RWPE1 (cell line): ENCODE results near the gene NCAM1.
"Not testable (repeated sequence)": the region's sequence is repeated elsewhere in the genome, so short reads cannot be mapped to it uniquely, and the experiment has no call there.

ENCODE experiments used
- CTCF ChIA-PET: fragments of 350-600 bp; sonication (Branson Sonifier 250); formaldehyde crosslinking; extraction: SDS; loops from one replicate; lab custom pipeline; 2021; lab: Yijun Ruan, JAX
- POLR2A ChIA-PET: fragments of 400-600 bp; formaldehyde crosslinking; extraction: SDS; loops from one replicate; lab custom pipeline; 2020; ENCODE audit warnings: antibody characterized with exemption; ENCODE audit not compliant: low non-redundant PET; lab: Yijun Ruan, JAX
- DNase-seq: peaks from one replicate; pipeline ENCODE4 v3.0.0; 2012; ENCODE audit warnings: low spot score
- H3K27ac ChIP-seq: fragments of 450-650 bp; 2 replicates; pipeline ENCODE4 v1.5.1; 2017
- TF ChIP-seq, protein P1 (sequence below): fragments of 450-650 bp; conservative IDR thresholded peaks from 2 replicates; pipeline ENCODE4 v1.5.1; 2017; ENCODE audit warnings: low read depth, mild to moderate bottlenecking

NCAM1 gene

DNA sequence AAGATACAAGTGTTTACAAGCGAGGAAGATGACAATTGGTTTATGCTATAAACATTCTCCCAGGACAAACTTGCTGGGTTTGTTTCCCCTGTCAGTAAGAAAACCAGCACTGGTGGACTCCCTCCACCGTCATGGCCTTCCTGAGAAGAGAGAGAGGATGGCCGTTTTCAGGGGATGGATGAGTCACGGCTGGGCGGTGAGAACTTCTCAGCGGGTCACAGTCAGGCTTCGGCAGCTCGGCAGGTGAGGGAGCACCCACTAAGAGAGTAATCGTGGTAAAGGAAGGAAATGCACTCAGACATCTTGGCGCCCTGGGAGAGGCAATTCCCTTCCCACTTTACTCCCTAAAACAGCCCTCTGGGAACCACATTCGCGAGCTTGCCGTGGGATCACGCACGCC, 83.9 kb downstream of the NCAM1 start:
- CTCF ChIA-PET: no interaction called here
- POLR2A ChIA-PET: no interaction called here
- no peak overlapping the region for H3K27ac ChIP-seq
- DNase-seq: no peak
- TF ChIP-seq, protein P1, sequence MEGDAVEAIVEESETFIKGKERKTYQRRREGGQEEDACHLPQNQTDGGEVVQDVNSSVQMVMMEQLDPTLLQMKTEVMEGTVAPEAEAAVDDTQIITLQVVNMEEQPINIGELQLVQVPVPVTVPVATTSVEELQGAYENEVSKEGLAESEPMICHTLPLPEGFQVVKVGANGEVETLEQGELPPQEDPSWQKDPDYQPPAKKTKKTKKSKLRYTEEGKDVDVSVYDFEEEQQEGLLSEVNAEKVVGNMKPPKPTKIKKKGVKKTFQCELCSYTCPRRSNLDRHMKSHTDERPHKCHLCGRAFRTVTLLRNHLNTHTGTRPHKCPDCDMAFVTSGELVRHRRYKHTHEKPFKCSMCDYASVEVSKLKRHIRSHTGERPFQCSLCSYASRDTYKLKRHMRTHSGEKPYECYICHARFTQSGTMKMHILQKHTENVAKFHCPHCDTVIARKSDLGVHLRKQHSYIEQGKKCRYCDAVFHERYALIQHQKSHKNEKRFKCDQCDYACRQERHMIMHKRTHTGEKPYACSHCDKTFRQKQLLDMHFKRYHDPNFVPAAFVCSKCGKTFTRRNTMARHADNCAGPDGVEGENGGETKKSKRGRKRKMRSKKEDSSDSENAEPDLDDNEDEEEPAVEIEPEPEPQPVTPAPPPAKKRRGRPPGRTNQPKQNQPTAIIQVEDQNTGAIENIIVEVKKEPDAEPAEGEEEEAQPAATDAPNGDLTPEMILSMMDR: no peak

DNA sequence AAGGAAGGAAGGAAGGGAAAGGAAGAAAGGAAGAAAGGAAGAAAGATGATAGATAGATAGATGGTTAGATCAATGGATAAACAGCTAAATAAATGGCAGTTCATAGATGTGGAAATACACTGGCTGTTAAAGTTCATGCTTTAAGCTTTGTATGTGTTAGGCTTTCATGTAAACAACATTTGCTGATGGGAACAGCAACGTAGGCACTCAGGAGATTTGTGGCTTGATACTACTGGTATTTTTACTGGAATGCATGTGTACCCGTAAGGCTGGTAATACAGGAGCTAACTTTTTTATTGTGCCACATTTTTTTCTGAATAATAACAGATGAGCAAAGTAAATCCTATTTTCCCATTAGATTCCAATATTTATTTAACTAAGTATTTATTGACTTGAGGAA, 85.6 kb downstream of the NCAM1 start:
- DNase-seq: no peak
- no peak overlapping the region for H3K27ac ChIP-seq

DNA sequence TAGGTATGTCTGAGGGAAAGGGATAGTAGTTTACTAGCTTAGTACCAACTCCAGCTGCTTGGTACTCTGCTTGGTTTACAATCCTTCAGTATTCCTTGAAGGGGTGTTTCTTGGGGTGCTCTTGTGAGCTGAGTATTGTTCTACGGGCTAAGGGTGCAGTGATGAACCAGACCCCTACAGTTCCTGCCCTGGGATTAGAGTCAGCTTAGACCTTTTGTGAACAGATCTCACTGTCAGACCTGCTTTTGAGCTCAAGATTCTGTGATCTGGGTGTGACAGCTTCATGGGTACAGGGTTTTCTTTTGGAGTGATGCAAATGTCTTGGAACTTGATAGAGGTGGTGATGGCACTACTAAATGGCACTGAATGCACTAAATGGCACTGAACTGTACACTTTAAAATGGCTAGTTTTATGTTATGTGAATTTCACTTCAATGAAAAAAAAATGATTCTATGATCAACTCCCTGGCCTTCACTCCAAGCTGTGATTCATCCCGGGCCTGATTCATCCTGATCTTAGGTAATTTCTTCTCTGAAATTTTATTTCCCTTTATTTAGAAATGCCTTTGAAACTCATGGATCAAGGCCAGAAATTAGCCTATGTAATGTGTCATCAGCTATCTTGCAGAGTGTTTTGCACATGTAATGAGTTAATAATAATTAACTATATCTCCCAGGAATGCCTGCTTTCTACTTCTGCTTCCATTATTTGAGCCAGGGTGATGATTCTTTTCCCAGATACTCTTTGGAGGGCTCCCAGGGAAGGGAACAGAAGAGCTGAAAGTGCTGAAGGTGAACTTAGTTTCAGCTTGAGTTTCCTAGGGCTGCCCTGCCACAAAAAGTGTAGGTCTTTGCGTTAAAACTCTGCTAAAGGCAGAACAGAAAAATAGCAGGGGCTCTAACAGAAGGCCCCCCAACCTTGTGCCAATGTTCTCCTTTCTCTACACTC, 87.9 kb downstream of the NCAM1 start:
- H3K27ac ChIP-seq: no peak overlapping the region
- CTCF ChIA-PET: interaction anchor here (0.5 to 1.0 kb wide), 4 partner anchors 42 to 639 kb away, joined by 3 to 4 read pairs (median 3); no protein-coding TSS in a partner anchor
- TF ChIP-seq, protein P1: no peak
- POLR2A ChIA-PET: no interaction called here
- DNase-seq: peak; percentile 73

More for the DNA sequence above, 85.6 kb downstream of the NCAM1 start:
- CTCF ChIA-PET: no interaction called here
- POLR2A ChIA-PET: no interaction called here
- TF ChIP-seq, protein P1: no peak

DNA sequence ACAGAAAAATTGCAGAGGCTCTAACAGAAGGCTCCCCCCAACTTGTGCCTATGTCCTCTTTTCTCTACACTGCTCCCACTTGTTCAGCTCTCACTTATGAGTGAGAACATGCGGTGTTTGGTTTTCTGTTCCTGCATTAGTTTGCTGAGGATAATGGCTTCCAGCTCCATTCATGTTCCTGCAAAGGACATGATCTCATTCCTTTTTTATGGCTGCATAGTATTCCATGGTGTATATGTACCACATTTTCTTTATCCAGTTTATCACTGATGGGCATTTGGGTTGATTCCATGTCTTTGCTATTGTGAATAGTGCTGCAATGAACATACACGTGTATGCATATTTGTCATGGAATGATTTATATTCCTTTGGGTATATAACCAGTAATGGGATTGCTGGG, 91.8 kb downstream of the NCAM1 start:
- DNase-seq, CTCF ChIA-PET, H3K27ac ChIP-seq, POLR2A ChIA-PET: not testable (repeated sequence)

GRCh38 chr11:113057038-113057437, 95.8 kb downstream of the NCAM1 start:
- ChIA-PET POLR2A (no interaction called here), CTCF (no interaction called here)
- no peak overlapping the region for H3K27ac ChIP-seq
- TF ChIP-seq, protein P1: no peak
- DNase-seq: no peak

DNA sequence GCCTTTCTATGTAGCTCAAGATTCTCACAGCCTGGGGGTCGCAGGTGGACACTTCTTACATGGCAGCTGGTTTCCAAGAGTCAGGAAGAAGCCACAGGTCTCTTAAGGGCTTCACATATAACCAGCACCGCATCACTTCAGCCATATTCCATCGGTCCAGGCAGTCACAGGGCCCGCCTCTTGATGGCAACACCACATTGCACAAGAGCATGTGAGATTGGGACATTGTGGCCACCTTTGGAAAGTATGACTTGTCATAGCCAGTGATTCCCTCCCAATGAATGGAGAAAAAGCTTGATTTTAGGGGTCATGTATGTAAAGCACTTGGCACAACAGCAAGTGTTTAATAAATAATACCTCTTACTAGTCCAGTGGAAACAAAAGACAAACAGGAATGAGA, 98.3 kb downstream of the NCAM1 start:
- POLR2A ChIA-PET: no interaction called here
- CTCF ChIA-PET: no interaction called here
- TF ChIP-seq, protein P1: no peak

GRCh38 chr11:113065330-113065729, 104.1 kb downstream of the NCAM1 start:
- no peak for DNase-seq
- TF ChIP-seq, protein P1: no peak
- ChIA-PET CTCF (no interaction called here), POLR2A (no interaction called here)
- no peak overlapping the region for H3K27ac ChIP-seq

More for the DNA sequence above, 98.3 kb downstream of the NCAM1 start:
- no peak overlapping the region for H3K27ac ChIP-seq
- DNase-seq: no peak
